Suprapubic skin (tissue), 3 donors: ENCODE measurements around the gene CD6.

ENCODE experiments used
- CTCF ChIP-seq, 2 donors: fragments of 200-600 bp in 1 of 2; fragments of 450-650 bp in 1 of 2; sonication (generic) in 1 of 2; IDR thresholded peaks; one replicate each; pipeline ENCODE4 v1.5.1; 2016 to 2019; ENCODE audit warnings: antibody characterized with exemption in 2 of 2, mild to moderate bottlenecking in 1 of 2, moderate library complexity in 1 of 2
- EP300 ChIP-seq: sonication (generic); formaldehyde crosslinking; IDR thresholded peaks from one replicate; pipeline ENCODE4 v1.6.1; 2017; ENCODE audit warnings: antibody characterized with exemption
- POLR2A ChIP-seq, 2 donors: fragments of 450-650 bp; IDR thresholded peaks; one replicate each; pipeline ENCODE4 v1.6.1; 2017; ENCODE audit warnings: antibody characterized with exemption in 2 of 2, mild to moderate bottlenecking in 2 of 2, moderate library complexity in 2 of 2

- TF ChIP-seq EP300 (no peak), CTCF (IDR thresholded peaks at IDR 0.05) (no peak), POLR2A (IDR thresholded peaks at IDR 0.05) (no peak)
These were observed 14.3 kb upstream of the CD6 start for GRCh38 chr11:60957188-60957587.
